ENCODE measurements around the gene KRT36. TPM values are rescaled to one million over a fixed set of nuclear protein-coding genes. Genes with fewer than 3 reads are reported as not detected.

Gene KRT36
- total RNA-seq, 4 donors from 2014 or later, result not detected

- Histone ChIP-seq H3K4me1 (no peaks in the 10 kb centered on the region), H3K9me3 (no peaks in the 10 kb centered on the region), H3K27me3 (no peaks in the 10 kb centered on the region), H3K36me3 (no peaks in the 10 kb centered on the region), H3K27ac (no peak overlapping the region), H3K4me3 (no peak overlapping the region)
- no peak for DNase-seq
- no peak for TF ChIP-seq POLR2A (IDR thresholded peaks at IDR 0.05)
- TF ChIP-seq, protein P1, sequence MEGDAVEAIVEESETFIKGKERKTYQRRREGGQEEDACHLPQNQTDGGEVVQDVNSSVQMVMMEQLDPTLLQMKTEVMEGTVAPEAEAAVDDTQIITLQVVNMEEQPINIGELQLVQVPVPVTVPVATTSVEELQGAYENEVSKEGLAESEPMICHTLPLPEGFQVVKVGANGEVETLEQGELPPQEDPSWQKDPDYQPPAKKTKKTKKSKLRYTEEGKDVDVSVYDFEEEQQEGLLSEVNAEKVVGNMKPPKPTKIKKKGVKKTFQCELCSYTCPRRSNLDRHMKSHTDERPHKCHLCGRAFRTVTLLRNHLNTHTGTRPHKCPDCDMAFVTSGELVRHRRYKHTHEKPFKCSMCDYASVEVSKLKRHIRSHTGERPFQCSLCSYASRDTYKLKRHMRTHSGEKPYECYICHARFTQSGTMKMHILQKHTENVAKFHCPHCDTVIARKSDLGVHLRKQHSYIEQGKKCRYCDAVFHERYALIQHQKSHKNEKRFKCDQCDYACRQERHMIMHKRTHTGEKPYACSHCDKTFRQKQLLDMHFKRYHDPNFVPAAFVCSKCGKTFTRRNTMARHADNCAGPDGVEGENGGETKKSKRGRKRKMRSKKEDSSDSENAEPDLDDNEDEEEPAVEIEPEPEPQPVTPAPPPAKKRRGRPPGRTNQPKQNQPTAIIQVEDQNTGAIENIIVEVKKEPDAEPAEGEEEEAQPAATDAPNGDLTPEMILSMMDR (IDR thresholded peaks at IDR 0.05), result no peak
Observed at GRCh38 chr17:41467561-41467960, 22.1 kb downstream of the KRT36 start.

GRCh38 chr17:41466988-41467387 lies 22.7 kb downstream of the KRT36 start, which contains the start of gene KRT32:
KRT32 (minus strand) TSS chr17:41467386; CDS start chr17:41467325, 61 bp downstream.
- no peaks in the 10 kb centered on the region for H3K36me3 ChIP-seq
- H3K4me3 ChIP-seq, result no peak within 1 kb of the TSS
- no peak for DNase-seq
- no peaks in the 10 kb centered on the region for H3K9me3 ChIP-seq
- no peak within 1 kb of the TSS for H3K27ac ChIP-seq
- TF ChIP-seq, protein P1 (IDR thresholded peaks at IDR 0.05), result no peak
- no peak for TF ChIP-seq POLR2A (IDR thresholded peaks at IDR 0.05)
- H3K27me3 ChIP-seq, result no peaks in the 10 kb centered on the region
- H3K4me1 ChIP-seq, result no peaks in the 10 kb centered on the region

DNA sequence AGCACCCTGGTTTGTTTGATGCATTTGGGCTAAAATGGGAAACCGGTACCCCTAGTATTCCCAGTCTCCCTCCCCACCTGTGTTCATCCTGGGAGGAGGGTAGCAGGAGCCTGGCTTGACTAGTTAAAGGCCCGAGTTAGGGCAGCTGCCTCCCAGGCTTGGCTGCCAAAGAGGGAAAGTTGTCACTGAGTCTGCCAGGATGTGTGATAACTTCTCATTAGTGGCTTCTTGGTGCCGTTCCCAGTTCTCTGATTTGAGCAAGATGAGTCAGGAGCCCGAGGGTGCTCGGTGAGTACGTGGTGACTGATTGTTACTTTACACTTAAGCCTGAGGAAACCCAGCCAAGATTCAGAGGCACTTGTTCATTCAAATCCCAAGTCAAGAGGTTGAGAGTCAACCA lies 25.0 kb downstream of the KRT36 start:
- no peaks in the 10 kb centered on the region for H3K36me3 ChIP-seq
- DNase-seq, result no peak
- H3K27ac ChIP-seq, result no peak overlapping the region
- H3K9me3 ChIP-seq, result no peaks in the 10 kb centered on the region
- no peaks in the 10 kb centered on the region for H3K27me3 ChIP-seq
- TF ChIP-seq POLR2A (IDR thresholded peaks at IDR 0.05), result no peak
- TF ChIP-seq, protein P1 (IDR thresholded peaks at IDR 0.05), result no peak
- no peaks in the 10 kb centered on the region for H3K4me1 ChIP-seq
- H3K4me3 ChIP-seq, result no peak overlapping the region

GRCh38 chr17:41464173-41464572 lies 25.5 kb downstream of the KRT36 start:
- Histone ChIP-seq H3K27me3 (no peaks in the 10 kb centered on the region), H3K4me1 (no peaks in the 10 kb centered on the region), H3K36me3 (no peaks in the 10 kb centered on the region), H3K4me3 (no peak overlapping the region), H3K27ac (no peak overlapping the region), H3K9me3 (no peaks in the 10 kb centered on the region)
- no peak for DNase-seq
- TF ChIP-seq POLR2A (IDR thresholded peaks at IDR 0.05), result no peak
- TF ChIP-seq, protein P1 (IDR thresholded peaks at IDR 0.05), result no peak

DNA sequence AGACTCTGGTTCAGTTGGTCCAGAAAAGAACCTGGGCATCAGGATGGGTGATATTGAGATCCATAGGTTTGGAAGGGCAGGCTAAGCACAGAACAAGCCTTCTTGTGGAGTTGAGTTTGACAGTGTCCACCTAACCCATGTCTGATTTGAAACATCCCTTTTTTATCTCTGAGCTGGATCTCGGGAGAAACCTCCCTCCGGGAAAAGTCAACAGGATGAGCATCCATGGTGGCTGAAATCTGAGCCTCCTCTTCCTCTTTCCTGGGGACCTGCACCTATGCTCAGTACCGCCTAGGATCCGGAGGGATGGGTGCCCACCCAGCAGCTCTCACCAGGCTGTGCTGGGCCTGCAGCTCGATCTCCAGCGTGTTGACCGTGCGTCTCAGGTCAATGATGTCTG lies 26.0 kb downstream of the KRT36 start:
- no peak overlapping the region for H3K4me3 ChIP-seq
- no peaks in the 10 kb centered on the region for H3K27me3 ChIP-seq
- no peaks in the 10 kb centered on the region for H3K36me3 ChIP-seq
- no peak overlapping the region for H3K27ac ChIP-seq
- DNase-seq, result no peak
- no peaks in the 10 kb centered on the region for H3K9me3 ChIP-seq
- no peak for TF ChIP-seq POLR2A (IDR thresholded peaks at IDR 0.05)
- TF ChIP-seq, protein P1 (IDR thresholded peaks at IDR 0.05), result no peak
- H3K4me1 ChIP-seq, result no peaks in the 10 kb centered on the region

DNA sequence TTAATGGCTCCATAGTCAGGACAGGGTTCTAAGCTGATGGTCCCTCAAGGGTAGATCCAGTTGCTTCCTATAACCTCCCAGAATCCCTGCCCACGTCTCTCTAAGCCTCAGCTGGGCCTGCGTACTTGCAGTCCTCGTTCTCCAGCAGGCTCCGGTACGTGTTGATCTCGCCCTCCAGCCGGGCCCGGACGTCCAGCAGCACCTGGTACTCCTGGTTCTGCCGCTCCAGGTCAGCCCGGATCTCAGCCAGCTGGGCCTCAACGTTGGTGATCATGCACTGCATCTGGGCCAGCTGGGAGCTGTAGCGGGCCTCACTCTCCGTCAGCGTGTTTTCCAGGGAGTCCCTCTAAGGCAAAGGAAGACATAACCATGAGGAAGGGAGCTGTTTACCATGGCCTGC lies 27.0 kb downstream of the KRT36 start:
- H3K27ac ChIP-seq, result no peak overlapping the region
- H3K36me3 ChIP-seq, result no peaks in the 10 kb centered on the region
- no peaks in the 10 kb centered on the region for H3K27me3 ChIP-seq
- no peak for DNase-seq
- no peaks in the 10 kb centered on the region for H3K9me3 ChIP-seq
- no peak overlapping the region for H3K4me3 ChIP-seq
- no peaks in the 10 kb centered on the region for H3K4me1 ChIP-seq
- no peak for TF ChIP-seq POLR2A (IDR thresholded peaks at IDR 0.05)
- TF ChIP-seq, protein P1 (IDR thresholded peaks at IDR 0.05), result no peak

Measured in Peyer's patch (tissue), 4 donors.